ENCODE measurements around the gene LHB.
A peak's percentile ranks its signal among the peaks of the same experiment; 100 is the strongest.

LHB gene

DNA sequence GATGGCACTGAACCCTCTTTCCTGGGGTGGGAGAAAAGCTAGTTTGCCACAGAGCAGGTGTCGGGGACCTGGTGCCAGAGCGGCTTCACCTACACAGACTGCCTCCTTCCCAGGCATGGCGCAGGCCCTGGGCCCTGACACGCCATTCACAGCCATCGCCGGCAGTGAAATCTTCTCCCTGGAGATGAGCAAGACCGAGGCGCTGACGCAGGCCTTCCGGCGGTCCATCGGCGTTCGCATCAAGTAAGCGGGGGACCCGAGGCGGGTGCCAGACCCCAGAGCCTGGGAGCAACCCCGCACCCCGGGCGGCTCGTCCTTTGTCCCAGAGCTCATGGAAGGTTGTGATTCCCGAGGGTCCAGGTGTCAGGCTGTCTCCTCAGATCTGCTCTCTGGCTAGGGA lies 10.0 kb downstream of the LHB start:
- DNase-seq = no peak

DNA sequence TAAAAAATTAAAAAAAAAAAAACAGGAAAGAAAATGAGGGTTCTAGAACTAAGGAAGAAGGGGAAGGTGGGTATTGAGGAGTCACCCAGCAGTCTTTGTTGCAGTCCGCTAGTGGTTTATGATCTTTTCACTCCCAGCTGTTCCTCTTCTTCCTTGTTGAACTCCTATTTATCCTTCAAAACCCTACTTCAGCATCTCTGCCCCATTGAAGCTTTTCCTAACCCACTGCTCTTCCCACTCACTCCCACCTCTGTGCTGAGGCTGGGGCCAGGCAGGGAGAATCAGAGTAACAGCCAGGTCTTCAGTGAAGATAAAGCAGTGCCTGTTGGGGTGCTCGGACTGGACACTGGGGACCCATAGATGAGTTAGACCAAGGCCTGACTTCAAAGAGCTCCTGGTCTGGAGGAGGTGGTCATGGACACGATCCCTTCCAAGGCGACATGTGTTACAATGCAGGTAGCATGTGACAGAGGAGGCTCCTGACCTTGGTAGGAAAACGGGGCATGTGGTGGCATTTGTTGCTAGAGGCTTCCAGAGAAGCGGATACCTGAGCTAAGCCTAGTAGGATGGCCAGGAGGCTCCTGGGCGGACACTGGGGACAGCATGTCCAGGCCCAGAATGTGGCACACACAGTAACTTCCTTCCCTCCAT lies 11.8 kb downstream of the LHB start:
- DNase-seq = no peak

DNA sequence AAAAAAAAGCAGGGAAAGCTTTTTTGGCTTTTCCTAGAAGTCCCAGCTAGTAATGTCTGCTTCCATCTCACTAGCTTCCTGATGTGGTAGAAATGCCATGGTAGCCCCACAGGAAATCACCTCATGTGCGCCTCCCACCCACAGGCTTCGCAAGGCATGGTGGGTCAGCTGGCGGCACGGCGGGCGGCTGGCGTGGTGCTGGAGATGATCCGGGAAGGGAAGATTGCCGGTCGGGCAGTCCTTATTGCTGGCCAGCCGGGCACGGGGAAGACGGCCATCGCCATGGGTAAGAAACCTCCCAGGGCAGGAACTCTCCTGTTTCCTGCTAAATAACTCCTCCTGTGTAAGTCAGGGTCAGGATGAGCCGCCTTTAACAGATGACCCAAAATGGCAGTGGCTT lies 12.8 kb downstream of the LHB start:
- no peak for DNase-seq

DNA sequence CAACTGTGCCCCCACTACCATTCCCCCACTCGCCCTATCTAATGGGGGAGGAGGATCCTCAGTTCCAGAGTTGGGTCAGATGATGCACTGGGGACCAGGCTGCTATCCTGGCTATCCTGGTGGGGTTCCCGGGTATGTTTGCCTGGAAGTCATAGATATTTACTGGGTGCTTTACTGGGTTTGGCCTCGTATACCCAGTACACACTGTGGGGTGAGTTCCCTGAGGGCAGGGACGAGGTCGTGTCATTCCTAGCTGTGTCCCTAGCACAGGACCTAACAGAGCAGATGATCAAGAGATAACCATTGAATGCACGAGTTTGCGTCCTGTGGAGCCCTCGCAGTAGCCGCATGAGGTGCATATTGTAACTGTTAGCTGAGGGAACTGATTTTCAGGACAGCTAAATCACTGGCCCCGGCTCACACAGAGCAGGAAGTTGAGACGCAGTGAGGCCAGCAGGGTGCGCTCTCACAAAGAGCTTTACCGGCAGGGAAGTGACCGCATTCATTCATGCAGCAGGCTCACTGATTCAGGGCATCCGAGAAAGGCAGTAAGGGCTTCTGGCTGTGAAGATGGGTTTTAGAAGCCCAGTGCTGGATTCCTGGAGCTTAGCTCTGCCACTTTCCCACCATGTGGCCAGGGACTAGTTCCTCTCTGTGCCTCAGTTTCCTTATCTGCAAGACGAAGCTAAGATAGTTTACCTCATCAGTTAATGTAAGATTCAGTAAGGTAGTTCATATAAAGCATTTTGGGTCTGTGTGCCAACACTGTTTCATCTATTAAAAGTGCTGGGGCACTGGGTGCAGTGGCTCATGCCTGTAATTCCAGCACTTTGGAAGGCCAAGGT lies 17.2 kb downstream of the LHB start:
- no peak for DNase-seq

DNA sequence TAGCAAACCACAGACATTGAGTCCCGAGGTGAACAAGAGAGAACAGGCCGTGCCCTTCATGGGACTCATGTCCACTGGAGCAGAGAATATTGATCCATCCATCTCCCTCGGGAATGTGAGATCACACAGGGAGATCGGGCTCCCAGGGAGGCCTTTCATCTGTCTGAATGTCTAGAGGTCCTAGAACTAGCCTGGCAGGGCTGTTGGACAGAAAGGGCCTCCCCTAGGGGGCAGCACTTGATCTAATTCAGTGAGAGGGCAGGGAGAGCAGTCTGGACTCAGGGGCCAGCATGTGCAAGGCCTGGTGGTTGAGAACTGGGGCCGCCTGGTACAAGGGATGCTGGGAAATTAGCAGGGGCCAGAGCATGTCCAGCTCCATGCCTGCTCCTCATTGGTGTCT lies 18.9 kb downstream of the LHB start:
- no peak for DNase-seq

DNA sequence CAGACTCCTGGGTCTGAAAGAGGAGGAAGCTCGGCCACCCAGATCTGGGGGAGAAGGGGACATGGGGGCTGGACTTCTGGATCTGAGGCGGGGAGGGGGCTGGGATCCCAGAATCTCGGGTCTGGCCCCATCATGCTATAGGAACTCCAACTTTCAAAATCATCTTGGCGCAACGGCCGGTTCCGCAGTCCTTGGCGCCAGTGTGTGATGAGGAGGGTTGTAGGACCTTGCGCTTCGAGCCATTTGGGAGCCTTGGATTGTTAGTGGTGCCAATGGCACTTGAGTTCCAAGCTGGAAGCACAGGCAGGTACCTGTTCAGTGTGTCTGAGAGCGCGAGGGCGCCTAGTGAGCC lies 22.9 kb downstream of the LHB start:
- no peak for DNase-seq

DNA sequence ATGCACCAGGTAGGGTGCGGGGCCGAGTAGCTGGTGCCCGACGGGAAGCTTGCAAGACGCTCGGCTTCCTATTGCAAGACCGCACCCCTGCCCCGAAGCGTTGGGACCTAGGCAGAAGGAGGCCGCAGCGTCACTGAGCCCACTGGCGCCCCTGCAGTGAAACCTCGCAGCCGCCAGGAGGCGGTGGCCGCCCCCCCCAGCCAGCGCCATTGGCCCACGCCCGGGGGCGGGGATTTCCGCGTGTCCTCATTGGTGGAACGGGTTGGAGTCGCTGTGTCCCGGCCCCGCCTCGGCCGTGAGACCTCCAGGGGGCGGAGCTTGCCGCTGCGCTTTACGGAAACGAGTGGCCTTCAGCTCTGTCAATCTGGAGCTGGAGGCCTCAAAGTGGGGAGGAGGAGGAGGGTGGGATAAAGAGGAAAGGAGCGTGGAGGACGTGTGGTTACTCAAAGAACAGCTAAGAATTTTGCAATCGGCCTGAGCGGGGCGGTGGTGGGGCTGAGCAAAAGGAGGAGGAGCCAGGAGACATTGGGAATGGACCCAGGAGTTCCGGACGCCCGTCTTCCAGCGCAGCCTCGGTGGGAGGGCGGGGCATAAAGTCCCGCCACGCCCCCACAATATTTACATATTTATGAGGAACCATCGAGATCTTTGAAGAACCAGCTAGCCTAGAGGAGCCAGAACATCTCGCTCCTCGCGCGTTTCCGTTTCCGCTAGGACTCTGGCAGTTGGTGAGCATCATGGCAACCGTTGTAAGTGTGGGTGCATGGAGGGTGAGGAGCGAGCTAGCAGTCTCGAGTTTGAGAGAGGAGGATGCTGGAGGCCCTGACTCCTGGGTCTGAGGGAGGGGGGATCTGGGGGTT lies 23.5 kb downstream of the LHB start, which contains the start of the genes GYS1 and RUVBL2:
Gene GYS1, minus strand, starts transcription at position 135 of the 860 bp plus-strand sequence. CDS start 197 bp downstream, outside the sequence.
Gene RUVBL2, plus strand, starts transcription at position 713 of the 860 bp plus-strand sequence. Its CDS starts 25 bp downstream, at position 738.
- DNase-seq = peak; percentile 98

DNA sequence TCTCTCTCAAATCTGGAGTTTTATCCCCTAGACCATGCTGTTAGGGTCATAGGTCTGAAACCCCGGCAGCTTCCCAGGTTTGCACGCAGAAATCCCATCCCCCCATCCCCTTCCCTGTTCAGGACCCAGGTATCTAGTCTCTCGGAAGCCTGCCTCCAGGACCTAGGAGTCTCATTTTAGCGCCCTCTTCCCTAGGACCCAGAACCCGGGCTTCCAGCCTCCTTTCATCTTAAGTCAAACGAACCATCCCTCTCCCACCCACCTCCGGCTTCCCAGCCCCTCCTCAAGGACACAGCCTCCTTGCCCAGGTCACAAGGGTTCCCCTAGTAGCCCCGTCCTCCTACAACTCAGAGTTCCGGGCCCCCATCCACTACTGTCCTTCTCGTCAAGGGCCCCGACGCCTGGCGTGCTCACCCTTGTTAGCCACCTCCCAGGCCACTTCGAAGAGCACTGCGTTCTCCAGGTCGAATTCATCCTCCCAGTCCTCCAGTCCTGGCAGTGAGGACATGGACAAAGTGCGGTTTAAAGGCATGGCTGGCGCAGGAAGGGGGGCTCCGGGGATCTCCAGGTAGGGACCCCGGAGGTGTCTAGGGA lies 24.2 kb downstream of the LHB start:
- no peak for DNase-seq

DNA sequence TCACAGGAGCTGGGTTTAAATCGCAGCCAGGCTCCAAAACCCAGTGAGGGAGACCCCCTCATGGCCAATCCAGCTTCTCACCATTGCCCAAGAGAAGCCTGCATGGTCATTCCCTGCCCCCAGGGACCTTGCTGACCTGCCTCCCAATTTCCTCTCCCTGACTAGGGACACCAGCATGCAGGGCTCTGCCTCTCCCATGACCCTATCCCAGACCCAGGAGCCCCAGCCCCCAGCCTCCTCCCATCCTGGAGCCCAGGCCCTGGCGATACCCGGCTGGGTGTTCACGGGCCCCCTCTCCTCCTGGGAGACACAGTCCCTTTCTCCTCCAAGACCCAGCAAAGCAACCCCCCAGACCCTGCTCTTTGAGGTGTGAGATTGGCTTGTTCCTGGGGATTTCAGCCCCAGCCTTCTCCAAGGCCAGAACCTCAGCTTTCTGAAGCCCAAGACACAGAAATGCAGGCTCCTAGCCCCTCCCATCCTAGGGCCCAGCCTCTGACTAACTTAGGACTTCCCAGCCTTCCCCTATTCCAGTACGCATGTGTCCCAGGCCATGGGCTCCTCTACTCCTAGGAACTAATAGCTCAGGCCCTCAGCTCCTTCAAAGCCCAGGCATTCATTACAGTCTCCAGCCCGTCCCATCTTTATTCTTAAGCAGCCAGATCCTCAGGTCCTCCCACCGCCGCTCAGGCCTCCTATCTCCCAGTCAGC lies 24.9 kb downstream of the LHB start:
- DNase-seq = peak; percentile 31

DNA sequence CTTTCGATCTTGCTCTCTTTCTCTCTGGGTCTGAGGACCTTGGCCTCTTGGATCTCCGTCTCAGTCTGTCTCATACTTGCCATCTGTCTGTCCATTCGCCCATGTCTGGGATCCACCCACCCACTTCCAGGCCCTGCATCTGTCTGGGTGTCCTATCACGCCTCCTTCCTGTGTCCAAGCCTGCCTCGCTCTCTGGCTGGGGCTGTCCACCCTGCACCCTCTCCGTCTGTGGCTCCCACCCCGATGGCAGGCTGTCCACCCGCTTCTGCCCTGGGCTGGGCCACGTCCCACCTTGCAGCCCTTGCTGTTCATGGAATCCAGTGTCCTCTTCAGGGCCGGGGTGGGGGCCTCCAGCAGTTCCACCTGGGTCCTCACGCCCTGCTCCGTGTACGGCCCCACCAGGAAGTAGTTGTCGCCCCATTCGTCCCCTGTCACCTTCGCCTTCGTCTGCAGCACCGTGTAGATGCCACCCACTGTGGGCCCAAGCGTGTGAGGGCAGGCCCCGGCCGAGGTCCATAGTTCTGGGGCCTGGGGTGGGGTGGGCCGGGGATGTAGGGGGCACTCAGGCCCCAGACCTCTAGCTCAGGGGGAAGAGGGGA lies 25.8 kb downstream of the LHB start:
- no peak for DNase-seq

DNA sequence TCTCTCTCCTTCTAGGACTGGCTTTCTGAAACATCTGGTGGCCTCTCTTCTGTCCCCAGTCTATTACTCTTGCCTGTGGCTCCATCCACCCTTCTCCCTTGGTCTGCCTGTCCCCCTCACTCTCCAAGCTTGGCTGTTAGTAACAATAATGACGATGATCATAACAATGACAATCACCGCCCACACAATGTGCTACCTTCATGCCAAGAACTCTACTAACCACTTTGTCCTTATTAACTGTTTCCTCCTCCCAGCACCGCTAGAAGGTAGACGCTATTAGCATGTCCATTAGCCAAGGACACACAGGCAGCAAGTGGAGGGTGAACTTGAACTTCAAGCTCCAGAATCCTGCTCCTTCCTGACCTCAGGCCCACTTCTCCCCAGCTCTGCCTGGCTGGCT lies 26.5 kb downstream of the LHB start:
- no peak for DNase-seq

DNA sequence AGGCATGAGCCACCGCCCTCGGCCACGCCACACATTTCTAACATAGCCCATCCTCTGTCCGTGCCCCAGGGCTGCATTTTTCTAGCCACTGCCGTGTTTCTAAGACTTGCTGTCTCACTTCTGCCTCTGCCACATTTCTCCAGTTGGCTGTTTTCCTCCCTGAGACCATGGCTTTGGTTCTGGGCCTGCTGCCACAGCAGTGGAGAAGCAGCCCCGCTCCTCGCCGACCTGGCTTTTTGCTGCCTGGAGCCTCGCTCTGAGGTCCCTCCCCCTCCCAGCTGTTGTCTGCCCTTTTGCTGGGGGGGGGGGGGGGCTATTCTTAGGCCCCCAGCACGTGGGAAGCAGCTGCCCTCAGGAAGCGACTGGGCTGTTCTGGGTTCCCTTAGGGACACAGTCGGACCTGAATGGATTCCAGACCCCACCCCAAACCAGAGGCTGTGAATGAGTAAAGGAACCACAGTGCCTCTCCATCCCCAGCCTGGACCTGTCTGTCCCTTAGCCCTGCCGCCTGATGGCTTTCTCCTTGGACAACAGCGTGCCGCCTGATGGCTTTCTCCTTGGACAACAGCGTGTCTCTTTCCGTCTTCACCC lies 27.1 kb downstream of the LHB start:
- no peak for DNase-seq

DNA sequence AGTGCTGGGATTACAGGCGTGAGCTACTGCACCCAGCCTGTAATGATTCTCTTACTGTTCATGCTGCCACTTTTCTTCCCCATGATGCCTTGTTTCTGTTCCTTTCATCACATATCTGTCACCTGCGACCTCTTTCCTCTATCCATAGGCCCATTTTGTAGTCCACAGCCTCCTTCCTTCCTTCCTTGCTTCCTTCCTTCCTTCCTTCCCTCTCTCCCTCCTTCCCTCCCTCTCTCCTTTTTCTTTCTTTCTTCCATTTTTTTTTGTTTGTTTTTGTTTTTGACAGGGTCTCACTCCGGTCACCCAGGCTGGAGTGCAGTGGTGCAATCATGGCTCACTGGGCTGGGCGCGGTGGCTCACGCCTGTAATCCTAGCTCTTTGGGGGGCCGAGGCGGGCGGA lies 28.0 kb downstream of the LHB start:
- DNase-seq = no peak

DNA sequence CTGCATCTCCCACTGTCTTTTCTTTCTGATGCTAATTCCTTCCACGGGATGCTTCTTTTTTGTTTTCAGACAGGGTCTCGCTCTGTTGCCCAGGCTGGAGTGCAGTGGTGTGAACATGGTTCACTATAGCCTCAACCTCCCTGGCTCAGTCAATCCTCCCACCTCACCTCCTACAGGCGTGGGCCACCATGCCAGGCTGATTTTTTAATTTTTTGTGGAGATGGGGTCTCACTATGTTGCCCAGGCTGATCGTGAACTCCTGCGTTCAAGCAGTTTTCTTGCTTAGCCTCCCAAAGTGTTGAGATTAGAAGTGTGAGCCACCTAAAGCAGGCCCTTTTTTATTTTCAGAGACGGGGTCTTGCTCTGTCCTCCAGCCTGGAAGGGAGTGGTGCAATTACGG lies 28.6 kb downstream of the LHB start:
- no peak for DNase-seq

DNA sequence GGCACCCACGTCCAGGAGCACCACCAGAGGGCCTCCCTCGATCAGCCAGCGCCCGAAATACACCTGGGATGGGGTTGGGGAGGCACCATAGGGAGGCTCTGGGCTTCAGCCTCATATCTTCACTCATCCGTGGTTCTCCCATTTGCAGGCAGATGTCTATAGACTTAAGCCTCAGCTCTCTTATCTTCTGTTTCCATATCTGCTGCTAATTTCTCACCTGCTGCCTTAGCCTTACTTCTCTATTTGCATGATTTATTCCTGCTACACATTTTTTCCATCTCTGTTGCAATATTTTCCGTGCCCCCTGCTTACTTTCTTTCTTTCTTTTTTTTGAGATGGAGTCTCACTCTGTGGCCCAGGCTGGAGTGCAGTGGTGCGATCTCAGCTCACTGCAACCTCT lies 29.6 kb downstream of the LHB start:
- no peak for DNase-seq

DNA sequence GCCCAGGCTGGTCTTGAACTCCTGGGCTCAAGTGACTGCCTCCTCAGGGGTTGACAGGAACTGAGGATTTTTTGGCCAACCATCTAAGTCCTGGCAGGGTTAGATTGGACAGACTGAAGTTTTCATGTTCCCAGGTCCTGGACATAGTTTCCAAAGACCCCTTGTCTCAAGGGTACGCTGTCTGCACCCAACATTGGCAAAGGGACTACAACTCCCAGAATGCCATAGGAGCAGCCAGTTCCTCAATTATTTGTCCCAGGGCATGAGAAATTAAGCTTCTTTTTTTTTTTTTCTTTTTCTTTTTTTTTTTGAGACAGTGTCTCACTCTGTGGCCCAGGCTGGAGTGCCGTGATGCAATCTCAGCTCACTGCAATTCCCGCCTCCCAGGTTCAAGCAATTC lies 30.7 kb downstream of the LHB start:
- DNase-seq = no peak

DNA sequence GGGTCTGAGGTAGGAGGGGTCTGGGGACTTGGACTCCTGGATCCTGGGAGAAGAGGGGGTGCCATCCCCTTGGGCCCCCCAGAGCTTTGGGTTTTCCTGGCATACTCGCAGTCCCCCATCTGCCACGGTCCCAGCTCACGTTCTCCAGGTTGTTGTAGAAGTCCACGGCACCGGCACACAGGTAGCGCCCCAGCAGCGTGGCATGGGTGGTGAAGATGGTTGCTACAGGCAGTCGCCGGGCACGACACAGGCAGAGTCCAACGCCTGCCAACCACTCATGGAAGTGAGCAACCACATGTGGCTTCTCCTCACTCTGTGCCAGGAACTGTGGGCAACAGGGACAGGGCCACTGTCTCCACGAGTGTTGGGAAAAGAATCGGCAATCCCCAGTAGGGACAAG lies 31.2 kb downstream of the LHB start:
- DNase-seq = no peak

DNA sequence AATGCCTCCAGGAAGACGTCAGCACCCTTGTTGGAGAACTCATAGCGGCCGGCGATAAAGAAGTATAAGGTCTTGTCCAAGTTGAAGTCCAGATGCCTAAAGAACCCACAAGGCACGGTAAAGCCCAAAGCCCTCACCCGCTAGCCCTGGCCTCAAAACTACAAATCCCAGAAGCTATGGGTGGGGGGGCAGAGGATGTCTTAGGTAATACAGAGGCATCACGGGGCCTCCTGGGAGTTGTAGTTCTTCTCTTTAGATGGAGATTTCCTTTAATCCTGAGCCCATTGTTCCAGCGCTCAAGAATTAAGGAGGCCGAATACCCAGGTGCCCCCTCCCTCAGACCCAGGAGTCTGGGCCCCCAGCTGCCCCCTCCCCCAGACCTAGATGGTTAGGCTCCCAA lies 34.6 kb downstream of the LHB start:
- DNase-seq = no peak

DNA sequence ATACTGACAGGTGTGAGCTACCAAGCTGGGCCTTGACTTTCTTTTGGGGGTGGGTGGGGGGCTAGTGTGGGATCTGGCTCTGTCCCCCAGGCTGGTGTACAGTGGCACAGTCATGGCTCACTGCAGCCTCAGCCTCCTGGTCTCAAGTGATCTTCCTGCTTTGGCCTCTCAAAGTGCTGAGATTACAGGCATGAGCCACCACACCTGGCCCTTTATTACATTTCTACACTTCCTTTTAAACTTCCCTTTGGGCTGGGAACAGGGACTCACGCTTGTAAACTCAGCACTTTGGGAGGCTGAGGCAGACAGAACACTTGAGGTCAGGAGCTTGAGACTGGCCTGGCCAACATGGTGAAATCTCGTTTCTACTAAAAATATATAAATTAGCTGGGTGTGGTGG lies 39.8 kb downstream of the LHB start:
- DNase-seq = no peak

DNA sequence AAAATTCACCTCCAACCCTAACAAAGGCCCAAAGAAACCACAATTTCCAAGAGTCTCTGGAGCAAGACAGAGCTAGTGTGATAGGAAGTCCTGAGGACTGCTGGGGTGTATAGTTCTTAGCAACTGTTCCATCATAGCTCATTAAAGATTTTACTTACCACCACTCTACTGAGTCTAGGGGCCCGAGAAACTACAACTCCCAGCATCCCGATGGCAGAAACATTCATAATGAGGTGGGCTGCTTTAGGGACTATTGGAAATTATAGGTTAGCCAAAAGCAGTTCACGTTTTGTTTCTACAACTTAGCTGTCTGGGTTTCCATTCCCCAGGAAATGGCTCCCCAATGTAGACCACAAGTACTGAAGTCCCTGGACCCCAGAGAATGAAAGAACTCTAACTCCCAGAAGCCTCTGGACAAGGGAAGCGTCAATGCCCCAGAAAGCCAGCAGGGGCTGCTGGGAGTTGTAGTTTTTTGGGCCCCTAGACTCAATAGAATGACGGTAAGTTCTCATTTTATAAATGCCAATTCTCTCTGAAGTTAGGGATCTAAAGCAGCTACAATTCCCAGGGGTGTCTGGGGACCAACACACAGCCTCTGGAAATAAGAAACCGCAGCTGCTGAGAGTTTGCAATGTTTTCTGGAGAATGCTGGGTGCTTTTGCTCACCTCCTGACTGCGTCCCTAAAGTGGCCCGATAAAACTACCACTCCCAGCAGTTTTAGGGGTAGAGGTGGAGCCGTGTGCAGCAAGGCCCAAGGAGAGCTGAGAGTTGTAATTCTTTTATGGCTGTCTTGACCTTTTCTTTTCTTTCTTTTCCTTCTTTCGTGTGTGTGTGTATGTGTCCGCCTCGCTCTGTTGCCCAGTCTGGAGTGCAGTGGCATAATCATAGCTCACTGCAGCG lies 40.7 kb downstream of the LHB start:
- no peak for DNase-seq
